ENCODE measurements around the gene ZSWIM8.
A peak's percentile ranks its signal among the peaks of the same experiment; 100 is the strongest.
"Not testable (repeated sequence)": the region's sequence is repeated elsewhere in the genome, so short reads cannot be mapped to it uniquely, and the experiment has no call there.

ZSWIM8 gene

DNA sequence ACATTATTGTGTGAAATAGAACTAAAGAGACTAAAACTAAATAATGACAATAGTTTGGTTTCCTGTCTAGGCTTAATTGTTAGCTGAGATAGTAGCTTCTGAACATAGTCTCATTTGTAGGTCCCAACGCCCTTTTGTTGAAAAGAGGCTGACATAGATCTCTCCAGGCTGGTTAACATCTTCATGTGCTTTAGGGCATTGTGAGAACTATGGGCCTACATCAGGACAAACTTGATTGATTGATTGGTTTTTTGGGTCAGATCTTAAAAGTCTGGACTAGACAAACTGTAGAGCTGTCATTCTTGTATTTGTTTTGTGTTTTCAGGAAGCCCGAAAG, 2.7 kb upstream of the ZSWIM8 start:
- H3K79me2 ChIP-seq (ENCODE audit: low read length): peaks cover 73% of the 10 kb centered on the region
- no peaks in the 10 kb centered on the region for H3K27me3 ChIP-seq (replicated peaks; ENCODE audit: insufficient read depth, low read length)
- no peaks in the 10 kb centered on the region for H4K20me1 ChIP-seq (ENCODE audit: insufficient read depth, low read length)
- peaks cover 15% of the 10 kb centered on the region for H3K4me1 ChIP-seq (ENCODE audit: low read length)
- peak overlapping the region; percentile 96 for H3K4me2 ChIP-seq (ENCODE audit: low read depth, low read length)
- peak overlapping the region; percentile 95 for H3K4me3 ChIP-seq (ENCODE audit: low read length)
- H3K9me3 ChIP-seq (replicated peaks; ENCODE audit: insufficient read depth, low read length): no peaks in the 10 kb centered on the region
- no peak overlapping the region for H3K27ac ChIP-seq (ENCODE audit: low read length)
- TF ChIP-seq, protein P1, sequence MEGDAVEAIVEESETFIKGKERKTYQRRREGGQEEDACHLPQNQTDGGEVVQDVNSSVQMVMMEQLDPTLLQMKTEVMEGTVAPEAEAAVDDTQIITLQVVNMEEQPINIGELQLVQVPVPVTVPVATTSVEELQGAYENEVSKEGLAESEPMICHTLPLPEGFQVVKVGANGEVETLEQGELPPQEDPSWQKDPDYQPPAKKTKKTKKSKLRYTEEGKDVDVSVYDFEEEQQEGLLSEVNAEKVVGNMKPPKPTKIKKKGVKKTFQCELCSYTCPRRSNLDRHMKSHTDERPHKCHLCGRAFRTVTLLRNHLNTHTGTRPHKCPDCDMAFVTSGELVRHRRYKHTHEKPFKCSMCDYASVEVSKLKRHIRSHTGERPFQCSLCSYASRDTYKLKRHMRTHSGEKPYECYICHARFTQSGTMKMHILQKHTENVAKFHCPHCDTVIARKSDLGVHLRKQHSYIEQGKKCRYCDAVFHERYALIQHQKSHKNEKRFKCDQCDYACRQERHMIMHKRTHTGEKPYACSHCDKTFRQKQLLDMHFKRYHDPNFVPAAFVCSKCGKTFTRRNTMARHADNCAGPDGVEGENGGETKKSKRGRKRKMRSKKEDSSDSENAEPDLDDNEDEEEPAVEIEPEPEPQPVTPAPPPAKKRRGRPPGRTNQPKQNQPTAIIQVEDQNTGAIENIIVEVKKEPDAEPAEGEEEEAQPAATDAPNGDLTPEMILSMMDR (IDR thresholded peaks at IDR 0.05; ENCODE audit: low read length): no peak
- TF ChIP-seq EZH2 (optimal IDR thresholded peaks at IDR 0.05; ENCODE audit: low read depth, low read length) (no peak), EZH2phosphoT487 (IDR thresholded peaks at IDR 0.05; ENCODE audit: low read length) (no peak)
- no peak for DNase-seq
- H3K36me3 ChIP-seq (replicated peaks; ENCODE audit: insufficient read depth, low read length): no peaks in the 10 kb centered on the region
- H3K9ac ChIP-seq (ENCODE audit: low read length): peak overlapping the region; percentile 82
- H3F3A ChIP-seq (ENCODE audit: insufficient read depth, low read length): peaks cover 4% of the 10 kb centered on the region
- H2AFZ ChIP-seq (ENCODE audit: low read length): no peak overlapping the region
- no peaks in the 10 kb centered on the region for H3K9me2 ChIP-seq (replicated peaks; ENCODE audit: insufficient read depth, low read length)

DNA sequence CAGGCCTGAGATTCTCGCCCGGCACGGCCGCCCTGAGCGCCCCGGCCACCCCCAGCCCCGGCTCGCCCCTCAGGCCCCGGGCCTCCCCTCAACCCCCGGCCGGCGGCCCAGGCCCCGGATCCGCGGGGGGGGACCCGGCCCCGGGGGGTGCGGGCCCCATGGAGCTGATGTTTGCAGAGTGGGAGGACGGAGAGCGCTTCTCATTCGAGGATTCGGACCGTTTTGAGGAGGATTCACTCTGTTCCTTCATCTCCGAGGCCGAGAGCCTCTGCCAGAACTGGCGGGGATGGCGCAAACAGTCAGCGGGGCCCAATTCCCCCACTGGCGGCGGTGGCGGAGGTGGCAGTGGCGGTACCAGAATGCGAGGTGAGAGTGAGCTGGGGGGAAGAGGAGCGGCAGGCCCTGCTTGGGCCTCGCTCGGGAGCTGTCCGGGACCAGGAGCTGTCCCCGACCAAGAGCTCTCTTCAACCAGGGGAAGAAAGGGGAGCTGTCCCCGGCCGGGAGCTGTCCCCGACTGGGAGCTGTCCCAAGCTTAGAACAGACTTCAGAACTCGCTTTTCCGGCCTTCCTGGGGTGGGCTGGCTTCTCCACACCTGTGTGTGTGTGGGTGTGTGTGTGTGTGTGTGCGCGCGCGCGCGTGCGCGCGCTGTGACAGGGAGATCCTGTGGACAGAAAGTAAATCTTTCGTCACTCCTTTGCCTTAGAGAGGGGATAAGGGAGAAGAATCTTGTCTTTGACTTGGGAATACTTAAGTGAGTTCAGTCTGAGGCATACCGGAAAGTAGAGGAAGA, 510 bp downstream of the ZSWIM8 start:
- Histone ChIP-seq H3K36me3 (replicated peaks; ENCODE audit: insufficient read depth, low read length) (no peaks in the 10 kb centered on the region), H3K79me2 (ENCODE audit: low read length) (peaks cover 63% of the 10 kb centered on the region), H3K27me3 (replicated peaks; ENCODE audit: insufficient read depth, low read length) (no peaks in the 10 kb centered on the region), H3K9me3 (replicated peaks; ENCODE audit: insufficient read depth, low read length) (no peaks in the 10 kb centered on the region), H3K4me2 (ENCODE audit: low read depth, low read length) (peak overlapping the region; percentile 89), H2AFZ (ENCODE audit: low read length) (peak overlapping the region; percentile 64), H3F3A (ENCODE audit: insufficient read depth, low read length) (peaks cover 4% of the 10 kb centered on the region), H3K9me2 (replicated peaks; ENCODE audit: insufficient read depth, low read length) (no peaks in the 10 kb centered on the region), H3K27ac (ENCODE audit: low read length) (peak overlapping the region; percentile 29; the same call in 1 of the 2 replicates), H3K4me1 (ENCODE audit: low read length) (peaks cover 11% of the 10 kb centered on the region), H4K20me1 (ENCODE audit: insufficient read depth, low read length) (peaks cover 2% of the 10 kb centered on the region; the same call in 1 of the 2 replicates), H3K4me3 (ENCODE audit: low read length) (peak overlapping the region; percentile 85), H3K9ac (ENCODE audit: low read length) (peak overlapping the region; percentile 63)
- TF ChIP-seq EZH2phosphoT487 (IDR thresholded peaks at IDR 0.05; ENCODE audit: low read length): no peak
- TF ChIP-seq, protein P1 (IDR thresholded peaks at IDR 0.05; ENCODE audit: low read length): peak; percentile 15; the same call in 1 of the 2 replicates
- TF ChIP-seq EZH2 (optimal IDR thresholded peaks at IDR 0.05; ENCODE audit: low read depth, low read length): no peak
- DNase-seq: peak; percentile 41

DNA sequence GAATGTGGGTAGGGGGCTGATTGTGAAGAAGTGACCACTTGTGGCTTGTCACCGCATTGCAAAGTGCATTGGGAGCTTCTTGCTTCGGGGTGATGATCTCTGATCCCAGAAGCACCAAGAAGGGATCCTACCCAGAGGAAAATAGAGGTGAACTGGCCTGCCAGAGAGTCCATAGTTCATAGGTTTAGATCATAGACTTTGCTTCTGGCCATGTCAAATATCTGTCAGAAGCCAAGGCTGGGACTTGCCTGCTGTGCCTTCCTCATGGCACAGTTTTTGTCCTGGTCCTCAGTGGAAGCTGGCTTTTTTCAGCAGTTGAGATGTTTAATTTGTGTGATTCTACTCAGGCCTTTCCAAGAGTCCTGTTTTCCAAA, 1.1 kb downstream of the ZSWIM8 start:
- 0 out of 2 replicates have a peak overlapping the region, but pooled peaks have one; percentile 64 for H2AFZ ChIP-seq (ENCODE audit: low read length)

DNA sequence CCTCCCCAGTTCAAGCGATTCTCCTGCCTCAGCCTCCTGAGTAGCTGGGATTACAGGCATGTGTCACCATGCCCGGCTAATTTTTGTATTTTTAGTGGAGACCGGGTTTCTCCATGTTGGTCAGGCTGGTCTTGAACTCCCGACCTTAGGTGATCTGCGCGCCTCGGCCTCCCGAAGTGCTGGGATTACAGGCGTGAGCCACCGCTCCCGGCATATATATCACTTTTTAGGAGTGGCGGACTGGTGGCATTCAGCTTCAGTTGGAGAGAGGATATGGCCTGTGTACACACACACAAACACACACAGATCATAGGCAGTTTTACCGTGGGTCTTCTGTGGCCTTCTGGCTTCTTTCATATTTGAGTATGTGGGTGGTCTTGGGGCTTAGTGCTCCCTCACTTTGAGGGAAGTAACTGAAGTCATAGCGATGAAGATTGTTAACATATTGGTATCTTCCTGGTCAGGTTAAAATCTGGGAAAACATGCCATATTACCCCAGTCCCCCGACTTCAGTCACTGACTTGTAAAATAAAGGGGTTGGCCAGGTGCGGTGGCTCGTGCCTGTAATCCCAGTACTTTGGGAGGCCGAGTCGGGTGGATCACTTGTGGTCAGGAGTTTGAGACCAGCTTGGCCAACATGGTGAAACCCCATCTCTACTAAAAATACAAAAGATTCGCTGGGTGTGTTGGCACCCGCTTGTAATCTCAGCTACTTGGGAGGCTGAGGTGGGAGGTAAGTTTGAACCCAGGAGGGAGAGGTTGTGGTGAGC, 1.8 kb downstream of the ZSWIM8 start:
- H3K9ac ChIP-seq (ENCODE audit: low read length); H2AFZ ChIP-seq (ENCODE audit: low read length); H4K20me1 ChIP-seq (ENCODE audit: insufficient read depth, low read length); DNase-seq; H3K27ac ChIP-seq (ENCODE audit: low read length); H3K36me3 ChIP-seq (replicated peaks; ENCODE audit: insufficient read depth, low read length); H3F3A ChIP-seq (ENCODE audit: insufficient read depth, low read length); H3K27me3 ChIP-seq (replicated peaks; ENCODE audit: insufficient read depth, low read length); H3K9me2 ChIP-seq (replicated peaks; ENCODE audit: insufficient read depth, low read length); H3K4me3 ChIP-seq (ENCODE audit: low read length); H3K9me3 ChIP-seq (replicated peaks; ENCODE audit: insufficient read depth, low read length): not testable (repeated sequence)
- Histone ChIP-seq H3K4me1 (ENCODE audit: low read length) (peaks cover 10% of the 10 kb centered on the region), H3K79me2 (ENCODE audit: low read length) (peaks cover 51% of the 10 kb centered on the region), H3K4me2 (ENCODE audit: low read depth, low read length) (peak overlapping the region; percentile 89; the same call in 1 of the 2 replicates)

More for the DNA sequence above, 1.1 kb downstream of the ZSWIM8 start:
- Histone ChIP-seq H3K36me3 (replicated peaks; ENCODE audit: insufficient read depth, low read length) (no peaks in the 10 kb centered on the region), H3K9me2 (replicated peaks; ENCODE audit: insufficient read depth, low read length) (no peaks in the 10 kb centered on the region), H3K9me3 (replicated peaks; ENCODE audit: insufficient read depth, low read length) (no peaks in the 10 kb centered on the region), H3K4me1 (ENCODE audit: low read length) (peaks cover 10% of the 10 kb centered on the region), H3K4me2 (ENCODE audit: low read depth, low read length) (peak overlapping the region; percentile 89), H3K27me3 (replicated peaks; ENCODE audit: insufficient read depth, low read length) (no peaks in the 10 kb centered on the region), H4K20me1 (ENCODE audit: insufficient read depth, low read length) (peaks cover 2% of the 10 kb centered on the region; the same call in 1 of the 2 replicates), H3K4me3 (ENCODE audit: low read length) (peak overlapping the region; percentile 85), H3K79me2 (ENCODE audit: low read length) (peaks cover 58% of the 10 kb centered on the region), H3K27ac (ENCODE audit: low read length) (no peak overlapping the region), H3K9ac (ENCODE audit: low read length) (peak overlapping the region; percentile 63; the same call in 1 of the 2 replicates), H3F3A (ENCODE audit: insufficient read depth, low read length) (peaks cover 4% of the 10 kb centered on the region)
- DNase-seq: peak; percentile 7
- TF ChIP-seq EZH2 (optimal IDR thresholded peaks at IDR 0.05; ENCODE audit: low read depth, low read length): no peak
- TF ChIP-seq, protein P1 (IDR thresholded peaks at IDR 0.05; ENCODE audit: low read length): no peak
- TF ChIP-seq EZH2phosphoT487 (IDR thresholded peaks at IDR 0.05; ENCODE audit: low read length): no peak

Measured in MM.1S (cell line).